SK-N-SH (cell line): ENCODE measurements around the gene NKAIN4. TPM values are rescaled to one million over a fixed set of nuclear protein-coding genes. Genes with fewer than 3 reads are reported as not detected.

Source experiments
- CTCF ChIA-PET: fragments of 300-600, 350-600 bp; formaldehyde crosslinking; extraction: SDS; loops from one replicate; lab custom pipeline; 2021; lab: Yijun Ruan, JAX
- POLR2A ChIA-PET: fragments of 350-600 bp; sonication (Branson Sonifier 250); formaldehyde crosslinking; extraction: SDS; loops from one replicate; lab custom pipeline; 2020; ENCODE audit warnings: antibody characterized with exemption, inconsistent platforms; lab: Yijun Ruan, JAX
- DNase-seq: peaks from one replicate; pipeline ENCODE4 v3.0.0; 2012
- H2AFZ ChIP-seq: fragments of 200-600 bp; sonication (generic); 2 replicates; pipeline ENCODE4 v1.8.1; 2016; ENCODE audit warnings: antibody characterized with exemption, mild to moderate bottlenecking, low read depth
- H3F3A ChIP-seq: fragments of 200-600 bp; sonication (generic); replicated peaks from 2 replicates; pipeline ENCODE3; 2016; ENCODE audit warnings: antibody characterized with exemption, mild to moderate bottlenecking; ENCODE audit not compliant: insufficient read depth
- H3K27ac ChIP-seq, 2 experiments: fragments of 200-500 bp in 1 of 2; fragments of 200-600 bp in 1 of 2; sonication (Bioruptor generic) in 1 of 2; sonication (generic), shearing (Covaris generic) in 1 of 2; 2 replicates each; pipeline versions ENCODE4 v1.5.1 to v1.6.1; 2014 to 2016; ENCODE audit warnings: low read depth in 2 of 2, inconsistent platforms in 1 of 2, low read length in 1 of 2, mild to moderate bottlenecking in 1 of 2, mixed read lengths in 1 of 2
- H3K27me3 ChIP-seq: fragments of 200-600 bp; sonication (generic), shearing (Covaris generic); 2 replicates; pipeline ENCODE4 v1.6.1; 2016; ENCODE audit warnings: mixed run types; ENCODE audit not compliant: insufficient read depth
- H3K36me3 ChIP-seq, 2 experiments: fragments of 200-500 bp in 1 of 2; fragments of 200-600 bp in 1 of 2; sonication (Bioruptor generic) in 1 of 2; sonication (generic) in 1 of 2; replicated peaks in 1 of 2; 2 replicates each; pipeline versions ENCODE3 to v1.5.1; 2014 to 2016; ENCODE audit warnings: low read length in 1 of 2, mild to moderate bottlenecking in 1 of 2; ENCODE audit not compliant: insufficient read depth in 2 of 2, control insufficient read depth in 1 of 2
- H3K4me1 ChIP-seq, 2 experiments: fragments of 200-500 bp in 1 of 2; fragments of 200-600 bp in 1 of 2; sonication (Bioruptor generic) in 1 of 2; sonication (generic), shearing (Covaris generic) in 1 of 2; 2 replicates each; pipeline versions ENCODE4 v1.5.1 to v1.6.1; 2014 to 2016; ENCODE audit warnings: low read depth in 1 of 2, low read length in 1 of 2, mixed run types in 1 of 2; ENCODE audit not compliant: insufficient read depth in 2 of 2, control insufficient read depth in 1 of 2
- H3K4me2 ChIP-seq: fragments of 200-600 bp; sonication (generic), shearing (Covaris generic); 2 replicates; pipeline ENCODE4 v1.6.1; 2017; ENCODE audit warnings: mixed run types
- H3K4me3 ChIP-seq, 2 experiments: fragments of 200-500 bp in 1 of 2; fragments of 200-600 bp in 1 of 2; sonication (Bioruptor generic) in 1 of 2; sonication (generic), shearing (Covaris generic) in 1 of 2; 2 replicates each; pipeline versions ENCODE4 v1.5.1 to v1.8.1; 2014 to 2016; ENCODE audit warnings: low read depth in 2 of 2, inconsistent platforms in 1 of 2, low read length in 1 of 2, mild to moderate bottlenecking in 1 of 2, mixed read lengths in 1 of 2, moderate library complexity in 1 of 2
- H3K79me2 ChIP-seq: fragments of 200-600 bp; sonication (generic); 2 replicates; pipeline ENCODE4 v1.8.1; 2017; ENCODE audit warnings: mild to moderate bottlenecking; ENCODE audit not compliant: insufficient read depth
- H3K9ac ChIP-seq: fragments of 200-600 bp; sonication (generic); 2 replicates; pipeline ENCODE4 v1.6.1; 2017; ENCODE audit warnings: mixed run types
- H3K9me2 ChIP-seq: fragments of 200-600 bp; sonication (generic); 2 replicates; pipeline ENCODE4 v1.6.1; 2017; ENCODE audit warnings: mixed run types
- H3K9me3 ChIP-seq: fragments of 200-600 bp; sonication (generic); 2 replicates; pipeline ENCODE4 v1.6.1; 2017; ENCODE audit warnings: mixed run types, mild to moderate bottlenecking, moderate library complexity
- H4K20me1 ChIP-seq: fragments of 200-600 bp; sonication (generic); 2 replicates; pipeline ENCODE4 v1.6.1; 2017; ENCODE audit warnings: mild to moderate bottlenecking, mixed run types; ENCODE audit not compliant: insufficient read depth
- CHD2 ChIP-seq: fragments of 150-350 bp; IDR thresholded peaks from 2 replicates; pipeline ENCODE4 v1.6.1; 2018; ENCODE audit warnings: low read length; ENCODE audit not compliant: partially characterized antibody
- FOXJ3 ChIP-seq: sonication (generic); formaldehyde crosslinking; IDR thresholded peaks from 2 replicates; pipeline ENCODE4 v1.5.1; 2020; ENCODE audit warnings: mild to moderate bottlenecking, missing genetic modification reagents
- GATA2 ChIP-seq: sonication (generic); formaldehyde crosslinking; IDR thresholded peaks from 2 replicates; pipeline ENCODE4 v1.5.0; 2020; ENCODE audit warnings: mild to moderate bottlenecking, missing genetic modification reagents
- MEF2A ChIP-seq: IDR thresholded peaks from 2 replicates; pipeline ENCODE4 v1.4.0; 2012; ENCODE audit warnings: low read depth, borderline replicate concordance
- MXI1 ChIP-seq: IDR thresholded peaks from 2 replicates; pipeline ENCODE4 v1.6.1; 2012; ENCODE audit warnings: mild to moderate bottlenecking, low read depth, low read length, improper control_type of control experiment
- NFIC ChIP-seq: IDR thresholded peaks from 2 replicates; pipeline ENCODE4 v1.4.0; 2012; ENCODE audit warnings: borderline replicate concordance
- POLR2AphosphoS5 ChIP-seq: IDR thresholded peaks from 2 replicates; pipeline ENCODE4 v1.6.1; 2012; ENCODE audit warnings: low read depth, low read length
- RAD21 ChIP-seq: IDR thresholded peaks from 2 replicates; pipeline ENCODE4 v1.6.1; 2012; ENCODE audit warnings: mild to moderate bottlenecking, low read length
- RFX5 ChIP-seq: IDR thresholded peaks from 2 replicates; pipeline ENCODE4 v1.6.1; 2012; ENCODE audit warnings: mild to moderate bottlenecking, improper control_type of control experiment, low read length
- SIN3A ChIP-seq: IDR thresholded peaks from 2 replicates; pipeline ENCODE4 v1.6.1; 2012; ENCODE audit warnings: low read depth, mild to moderate bottlenecking, low read length, moderate library complexity, borderline replicate concordance
- TAF1 ChIP-seq: IDR thresholded peaks from 2 replicates; pipeline ENCODE4 v1.6.1; 2012; ENCODE audit warnings: low read depth, mild to moderate bottlenecking, low read length, moderate library complexity, borderline replicate concordance
- WGBS: methylation state at CpG from one replicate; pipeline ENCODE4 v1.1.6; 2017; ENCODE audit warnings: low lambda C conversion rate; 5-methylcytosine and 5-hydroxymethylcytosine counted together
- polyA plus RNA-seq, 3 experiments: library from polyadenylated mRNA; depleted of rRNA; stranded (reverse); fragments of >200 nt; gene quantifications; 2 replicates each; pipeline ENCODE4 v1.2.3, GENCODE V29; 2012
- TF ChIP-seq, protein P1 (sequence below): fragments of 200-600 bp; sonication (generic); IDR thresholded peaks from 2 replicates; pipeline ENCODE4 v1.6.1; 2017; ENCODE audit warnings: antibody characterized with exemption, mild to moderate bottlenecking, moderate library complexity
- TF ChIP-seq, protein P2 (sequence below): IDR thresholded peaks from 2 replicates; pipeline ENCODE4 v1.4.0; 2012; ENCODE audit warnings: low read depth, borderline replicate concordance
- TF ChIP-seq, protein P3 (sequence below): fragments of 150-350 bp; IDR thresholded peaks from 2 replicates; pipeline ENCODE4 v1.6.1; 2016; ENCODE audit warnings: mild to moderate bottlenecking, low read depth, low read length
- TF ChIP-seq, protein P4 (sequence below): IDR thresholded peaks from 2 replicates; pipeline ENCODE4 v1.4.0; 2012; ENCODE audit warnings: low read depth, borderline replicate concordance

The NKAIN4 gene
- polyA plus RNA-seq, 1 of the 3 experiments (the other 2 are of a cell fraction): not detected

DNA sequence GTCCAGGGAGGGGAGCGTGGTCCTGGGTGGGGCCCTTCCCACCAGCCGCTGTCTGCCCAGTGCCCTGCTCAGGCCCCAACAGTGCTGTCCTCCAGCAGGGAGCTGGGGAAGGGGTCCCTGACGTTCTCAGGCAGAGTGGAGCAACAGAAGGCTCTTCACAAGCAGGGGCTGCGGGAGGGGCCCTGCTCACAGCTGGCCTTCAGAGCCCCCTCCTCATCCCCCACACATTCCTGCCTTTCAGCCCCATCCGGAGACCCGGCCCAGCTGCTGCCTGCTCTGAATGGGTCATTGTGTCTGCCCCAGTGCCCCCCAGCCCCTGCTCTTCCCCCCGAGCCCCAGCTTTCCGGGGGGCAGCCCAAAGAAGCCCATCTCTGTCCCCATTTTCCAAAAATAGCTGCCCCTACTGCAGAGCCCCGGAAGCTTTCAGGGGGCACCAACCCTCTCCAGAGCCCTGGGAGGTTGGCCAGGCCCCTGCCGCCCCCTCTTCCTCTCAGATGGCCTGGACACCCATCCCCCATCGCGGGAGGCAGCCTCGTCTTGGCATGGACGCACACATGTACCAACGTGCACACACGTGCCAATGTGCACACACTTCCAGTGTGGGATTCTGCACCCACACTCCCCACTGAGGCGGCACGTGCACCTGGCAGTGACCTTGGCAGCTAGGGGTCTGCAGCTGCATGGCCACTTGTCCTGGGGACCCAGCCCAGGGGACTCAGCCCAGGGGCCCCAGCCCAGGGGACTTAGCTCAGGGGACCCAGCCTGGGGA is 42.5 kb upstream of the NKAIN4 start:
- Histone ChIP-seq H3K9me3 (no peaks in the 10 kb centered on the region; the same call in 1 of the 2 replicates), H3K9me2 (no peaks in the 10 kb centered on the region), H2AFZ (no peak overlapping the region), H3K4me2 (no peak overlapping the region), H3K9ac (no peak overlapping the region), H3K79me2 (no peaks in the 10 kb centered on the region), H3K4me1 (no peaks in the 10 kb centered on the region), H3K36me3 (no peaks in the 10 kb centered on the region), H3F3A (peaks cover 4% of the 10 kb centered on the region), H3K27me3 (peaks cover 47% of the 10 kb centered on the region), H3K27ac (no peak overlapping the region), H4K20me1 (peaks cover 5% of the 10 kb centered on the region; the same call in 1 of the 2 replicates), H3K4me3 (no peak overlapping the region)
- POLR2A ChIA-PET: interaction anchor here (0.8 kb wide), 1 partner anchor 331 kb away, joined by 3 read pairs; no protein-coding TSS in a partner anchor
- 11% methylated on average over 11 of the region's 18 CpGs for WGBS
- DNase-seq: no peak
- no peak for TF ChIP-seq POLR2AphosphoS5
- no peak for TF ChIP-seq TAF1
- no peak for TF ChIP-seq SIN3A
- no peak for TF ChIP-seq FOXJ3 (CRISPR knock-in tag)
- no peak for TF ChIP-seq GATA2
- no peak for TF ChIP-seq NFIC
- TF ChIP-seq, protein P1, sequence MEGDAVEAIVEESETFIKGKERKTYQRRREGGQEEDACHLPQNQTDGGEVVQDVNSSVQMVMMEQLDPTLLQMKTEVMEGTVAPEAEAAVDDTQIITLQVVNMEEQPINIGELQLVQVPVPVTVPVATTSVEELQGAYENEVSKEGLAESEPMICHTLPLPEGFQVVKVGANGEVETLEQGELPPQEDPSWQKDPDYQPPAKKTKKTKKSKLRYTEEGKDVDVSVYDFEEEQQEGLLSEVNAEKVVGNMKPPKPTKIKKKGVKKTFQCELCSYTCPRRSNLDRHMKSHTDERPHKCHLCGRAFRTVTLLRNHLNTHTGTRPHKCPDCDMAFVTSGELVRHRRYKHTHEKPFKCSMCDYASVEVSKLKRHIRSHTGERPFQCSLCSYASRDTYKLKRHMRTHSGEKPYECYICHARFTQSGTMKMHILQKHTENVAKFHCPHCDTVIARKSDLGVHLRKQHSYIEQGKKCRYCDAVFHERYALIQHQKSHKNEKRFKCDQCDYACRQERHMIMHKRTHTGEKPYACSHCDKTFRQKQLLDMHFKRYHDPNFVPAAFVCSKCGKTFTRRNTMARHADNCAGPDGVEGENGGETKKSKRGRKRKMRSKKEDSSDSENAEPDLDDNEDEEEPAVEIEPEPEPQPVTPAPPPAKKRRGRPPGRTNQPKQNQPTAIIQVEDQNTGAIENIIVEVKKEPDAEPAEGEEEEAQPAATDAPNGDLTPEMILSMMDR: no peak
- TF ChIP-seq, protein P2, sequence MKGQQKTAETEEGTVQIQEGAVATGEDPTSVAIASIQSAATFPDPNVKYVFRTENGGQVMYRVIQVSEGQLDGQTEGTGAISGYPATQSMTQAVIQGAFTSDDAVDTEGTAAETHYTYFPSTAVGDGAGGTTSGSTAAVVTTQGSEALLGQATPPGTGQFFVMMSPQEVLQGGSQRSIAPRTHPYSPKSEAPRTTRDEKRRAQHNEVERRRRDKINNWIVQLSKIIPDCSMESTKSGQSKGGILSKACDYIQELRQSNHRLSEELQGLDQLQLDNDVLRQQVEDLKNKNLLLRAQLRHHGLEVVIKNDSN: no peak
- CTCF ChIA-PET: interaction anchor here (0.8 to 7.2 kb wide), 7 partner anchors 13 to 127 kb away, joined by 3 to 73 read pairs (median 4); no protein-coding TSS in a partner anchor

DNA sequence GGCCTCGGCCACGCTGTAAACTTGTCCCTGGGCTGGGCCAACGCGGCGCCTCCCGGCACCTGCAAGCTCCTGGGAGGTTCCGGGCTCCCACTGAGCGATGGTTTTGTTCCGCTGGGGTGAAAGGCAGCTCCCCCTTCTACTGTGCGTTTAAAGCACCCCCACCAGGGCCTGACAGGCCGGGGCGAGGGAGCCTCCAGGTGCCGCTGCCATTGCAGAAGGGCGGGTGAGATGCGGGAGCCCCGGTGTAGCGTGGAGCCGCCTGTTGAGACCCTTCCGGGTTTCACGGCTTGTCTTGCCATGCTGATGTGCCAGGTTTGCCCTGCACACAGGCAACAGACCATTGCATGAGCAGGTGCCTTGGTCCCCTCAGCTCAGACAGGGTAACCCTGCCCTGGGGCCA is 41.6 kb upstream of the NKAIN4 start:
- H3K79me2 ChIP-seq: no peaks in the 10 kb centered on the region
- no peaks in the 10 kb centered on the region for H3K36me3 ChIP-seq
- CTCF ChIA-PET: interaction anchor here (0.8 to 7.2 kb wide), 7 partner anchors 14 to 126 kb away, joined by 3 to 73 read pairs (median 4); no protein-coding TSS in a partner anchor
- POLR2A ChIA-PET: no interaction called here
- no peaks in the 10 kb centered on the region for H3K9me2 ChIP-seq
- H3K9ac ChIP-seq: no peak overlapping the region
- DNase-seq: no peak
- TF ChIP-seq RFX5 (no peak), MXI1 (no peak), MEF2A (no peak), CHD2 (no peak), RAD21 (no peak)
- TF ChIP-seq, protein P3, sequence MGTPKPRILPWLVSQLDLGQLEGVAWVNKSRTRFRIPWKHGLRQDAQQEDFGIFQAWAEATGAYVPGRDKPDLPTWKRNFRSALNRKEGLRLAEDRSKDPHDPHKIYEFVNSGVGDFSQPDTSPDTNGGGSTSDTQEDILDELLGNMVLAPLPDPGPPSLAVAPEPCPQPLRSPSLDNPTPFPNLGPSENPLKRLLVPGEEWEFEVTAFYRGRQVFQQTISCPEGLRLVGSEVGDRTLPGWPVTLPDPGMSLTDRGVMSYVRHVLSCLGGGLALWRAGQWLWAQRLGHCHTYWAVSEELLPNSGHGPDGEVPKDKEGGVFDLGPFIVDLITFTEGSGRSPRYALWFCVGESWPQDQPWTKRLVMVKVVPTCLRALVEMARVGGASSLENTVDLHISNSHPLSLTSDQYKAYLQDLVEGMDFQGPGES: no peak
- TF ChIP-seq, protein P4, sequence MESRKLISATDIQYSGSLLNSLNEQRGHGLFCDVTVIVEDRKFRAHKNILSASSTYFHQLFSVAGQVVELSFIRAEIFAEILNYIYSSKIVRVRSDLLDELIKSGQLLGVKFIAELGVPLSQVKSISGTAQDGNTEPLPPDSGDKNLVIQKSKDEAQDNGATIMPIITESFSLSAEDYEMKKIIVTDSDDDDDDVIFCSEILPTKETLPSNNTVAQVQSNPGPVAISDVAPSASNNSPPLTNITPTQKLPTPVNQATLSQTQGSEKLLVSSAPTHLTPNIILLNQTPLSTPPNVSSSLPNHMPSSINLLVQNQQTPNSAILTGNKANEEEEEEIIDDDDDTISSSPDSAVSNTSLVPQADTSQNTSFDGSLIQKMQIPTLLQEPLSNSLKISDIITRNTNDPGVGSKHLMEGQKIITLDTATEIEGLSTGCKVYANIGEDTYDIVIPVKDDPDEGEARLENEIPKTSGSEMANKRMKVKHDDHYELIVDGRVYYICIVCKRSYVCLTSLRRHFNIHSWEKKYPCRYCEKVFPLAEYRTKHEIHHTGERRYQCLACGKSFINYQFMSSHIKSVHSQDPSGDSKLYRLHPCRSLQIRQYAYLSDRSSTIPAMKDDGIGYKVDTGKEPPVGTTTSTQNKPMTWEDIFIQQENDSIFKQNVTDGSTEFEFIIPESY: no peak
- H4K20me1 ChIP-seq: peaks cover 13% of the 10 kb centered on the region; the same call in 1 of the 2 replicates
- H3K27me3 ChIP-seq: peaks cover 44% of the 10 kb centered on the region
- peaks cover 4% of the 10 kb centered on the region for H3F3A ChIP-seq
- no peaks in the 10 kb centered on the region; a peak in 1 of 4 replicates for H3K4me1 ChIP-seq
- 59% methylated on average over 5 of the region's 20 CpGs for WGBS
- no peak overlapping the region for H3K27ac ChIP-seq
- H3K9me3 ChIP-seq: no peaks in the 10 kb centered on the region
- no peak overlapping the region for H3K4me3 ChIP-seq
- H3K4me2 ChIP-seq: no peak overlapping the region
- no peak overlapping the region for H2AFZ ChIP-seq
